GM19238 (cell line): ENCODE data around the gene PRELID1.

Source experiments
- DNase-seq: peaks from one replicate; pipeline ENCODE4 v3.0.0; 2011; ENCODE audit warnings: low spot score; ENCODE audit not compliant: insufficient read length

Gene PRELID1

GRCh38 chr5:177355868-177356168, 52.2 kb downstream of the PRELID1 start:
- DNase-seq, result no peak
